SH-SY5Y (cell line): ENCODE measurements around the gene CIDEA.

Experiments used
- GATA2 ChIP-seq: IDR thresholded peaks from 2 replicates; pipeline ENCODE4 v1.6.1; 2011; ENCODE audit warnings: mild to moderate bottlenecking, low read depth, low read length
- GATA3 ChIP-seq: IDR thresholded peaks from 2 replicates; pipeline ENCODE4 v1.6.1; 2011; ENCODE audit warnings: low read depth, mild to moderate bottlenecking, low read length, moderate library complexity

DNA sequence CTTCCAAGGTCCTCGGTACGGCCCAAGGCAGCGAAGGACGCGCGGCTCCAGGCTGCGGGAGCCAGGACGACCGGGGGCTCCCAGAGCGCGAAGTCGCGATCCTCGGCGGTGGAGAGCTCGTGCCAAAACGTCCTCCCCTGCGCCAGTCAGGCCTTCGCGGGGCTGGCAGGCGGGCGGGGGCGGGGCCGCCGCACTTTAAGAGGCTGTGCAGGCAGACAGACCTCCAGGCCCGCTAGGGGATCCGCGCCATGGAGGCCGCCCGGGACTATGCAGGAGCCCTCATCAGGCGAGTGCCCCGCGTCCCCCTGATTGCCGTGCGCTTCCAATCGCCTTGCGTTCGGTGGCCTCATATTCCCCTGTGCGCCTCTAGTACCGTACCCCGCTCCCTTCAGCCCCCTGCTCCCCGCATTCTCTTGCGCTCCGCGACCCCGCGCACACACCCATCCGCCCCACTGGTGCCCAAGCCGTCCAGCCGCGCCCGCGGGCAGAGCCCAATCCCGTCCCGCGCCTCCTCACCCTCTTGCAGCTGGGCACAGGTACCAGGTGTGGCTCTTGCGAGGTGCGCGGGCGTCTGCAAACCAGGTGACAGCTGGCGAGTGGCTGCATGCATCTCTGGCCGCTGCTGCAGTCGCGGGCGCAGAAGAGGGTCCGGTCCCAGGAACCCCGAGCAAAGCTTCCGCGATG is at the start of gene CIDEA:
- TF ChIP-seq GATA2, result no peak
- TF ChIP-seq GATA3, result no peak
